ENCODE measurements around the gene RNASE9.
A peak's percentile ranks its signal among the peaks of the same experiment; 100 is the strongest.
"Not testable (repeated sequence)": the region's sequence is repeated elsewhere in the genome, so short reads cannot be mapped to it uniquely, and the experiment has no call there.

The RNASE9 gene

DNA sequence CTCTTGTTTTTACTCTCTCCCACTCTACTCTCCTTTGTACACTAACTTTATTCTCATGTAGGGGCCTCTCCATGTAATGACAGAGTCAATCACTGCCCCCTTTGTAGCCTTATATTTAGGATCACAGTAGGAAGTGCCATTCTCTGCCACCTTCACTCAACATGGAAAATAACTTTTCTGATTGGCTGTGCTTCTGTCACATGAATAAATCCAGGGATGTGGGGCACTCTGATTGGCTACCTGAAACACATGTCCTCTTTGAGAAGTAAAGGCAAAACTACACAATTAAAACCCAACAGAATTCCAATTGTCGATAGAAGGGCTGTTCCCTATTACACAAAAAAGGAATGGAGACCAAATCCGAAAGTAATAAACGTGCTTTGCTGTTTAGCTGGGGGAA is at the start of gene RNASE9:
Gene RNASE9 (minus strand): TSS at position 87 of the 400 bp plus-strand sequence.
- DNase-seq: no peak

DNA sequence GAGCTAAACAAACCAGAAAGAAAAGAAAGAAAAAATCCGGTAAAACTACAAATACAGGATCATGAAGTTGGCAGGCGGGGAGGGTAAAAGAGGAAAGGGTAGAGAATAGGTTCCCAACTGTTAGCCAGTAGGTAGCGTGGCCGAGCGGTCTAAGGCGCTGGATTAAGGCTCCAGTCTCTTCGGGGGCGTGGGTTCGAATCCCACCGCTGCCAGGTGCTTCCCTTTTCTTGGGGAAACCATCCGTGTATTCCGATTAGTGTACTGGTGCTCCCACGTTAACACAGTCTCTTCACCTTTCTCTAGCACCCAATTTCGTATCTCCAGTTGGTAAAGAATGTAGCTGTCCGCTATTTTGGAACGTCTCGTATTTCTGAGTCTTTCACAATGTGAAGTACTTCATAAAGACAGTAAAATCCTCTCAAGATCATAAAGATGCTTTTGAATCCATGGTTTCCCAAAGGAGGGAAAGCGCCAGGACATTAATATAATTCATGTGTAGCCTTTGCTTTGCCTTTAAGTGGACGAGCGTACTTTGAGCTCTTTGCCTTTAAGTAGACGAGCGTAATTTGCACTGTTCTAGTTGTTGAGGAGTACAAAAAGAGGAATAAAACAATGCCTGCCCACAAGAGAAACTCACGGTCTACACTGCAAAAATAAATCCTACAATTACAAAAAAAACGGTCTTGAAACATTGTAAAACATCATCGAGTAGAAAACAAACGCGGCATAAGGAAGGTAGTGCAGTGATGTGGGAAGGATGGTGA is 49.3 kb upstream of the RNASE9 start:
- DNase-seq: peak; percentile 83 to 85

DNA sequence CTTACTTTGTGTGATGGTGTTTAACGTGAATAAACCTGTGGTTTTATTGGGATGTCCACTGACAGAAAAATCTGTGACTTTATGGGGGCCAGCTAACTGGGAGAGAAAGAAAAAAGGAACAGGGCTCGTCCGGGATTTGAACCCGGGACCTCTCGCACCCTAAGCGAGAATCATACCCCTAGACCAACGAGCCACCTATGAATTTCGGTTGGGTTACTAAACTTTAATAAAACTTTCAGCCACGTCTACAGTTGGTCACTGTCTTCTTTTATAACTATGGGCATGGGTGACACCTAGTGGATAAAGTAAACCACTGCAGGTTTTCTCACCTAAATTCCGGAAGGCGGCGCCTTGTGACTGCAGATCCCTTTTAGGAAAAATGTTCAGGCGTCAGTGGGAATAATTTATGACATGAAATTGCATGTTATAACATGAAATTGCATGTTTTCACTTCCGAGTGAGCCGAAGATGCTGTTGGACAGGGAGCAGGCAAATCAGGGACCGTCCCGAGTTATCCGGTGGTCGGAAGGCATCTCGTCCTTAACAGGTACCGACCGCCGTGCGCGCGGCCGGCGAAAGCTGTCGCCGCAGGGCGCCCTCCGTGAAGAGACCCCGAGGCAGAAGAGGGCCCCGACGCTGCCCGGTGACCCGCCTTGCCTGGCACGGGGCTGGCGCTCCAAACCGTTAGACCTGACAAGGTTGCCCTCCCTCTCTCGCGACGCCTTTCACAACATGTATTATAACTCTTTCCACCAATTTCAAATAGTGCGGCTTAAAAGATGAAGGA is 48.6 kb upstream of the RNASE9 start:
- DNase-seq: peak; percentile 78 to 88

DNA sequence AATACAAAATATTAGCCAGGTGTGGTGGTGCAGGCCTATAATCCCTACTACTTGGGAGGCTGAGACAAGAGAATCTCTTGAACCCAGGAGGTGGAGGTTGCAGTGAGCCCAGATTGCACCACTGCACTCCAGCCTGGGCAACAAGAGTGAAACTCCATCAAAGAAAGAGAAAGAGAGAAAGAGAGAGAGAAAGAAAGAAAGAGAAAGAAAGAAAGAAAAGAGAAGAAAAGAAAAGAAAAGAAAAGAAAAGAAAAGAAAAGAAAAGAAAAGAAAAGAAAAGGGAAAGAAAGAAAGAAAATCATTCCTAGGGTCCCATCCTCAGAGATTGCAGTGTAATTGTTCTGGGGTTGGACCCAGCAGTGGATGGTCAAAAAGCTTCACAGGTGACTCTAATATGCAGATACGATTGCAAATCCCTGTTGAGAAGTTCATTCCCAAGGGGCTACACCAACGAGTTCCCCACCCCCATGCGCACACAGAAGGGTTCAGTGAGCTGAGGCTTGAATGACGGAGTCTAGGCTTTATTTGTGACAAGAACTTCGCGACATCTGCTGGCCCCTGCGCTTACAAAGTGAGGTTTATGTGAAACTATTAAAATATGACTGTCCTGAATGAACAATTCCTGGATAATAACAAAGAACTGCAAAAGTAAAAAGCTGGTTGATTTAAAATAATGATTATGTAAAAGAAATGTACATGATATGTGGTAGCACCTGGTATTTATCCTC is 47.7 kb upstream of the RNASE9 start:
- DNase-seq: no peak

DNA sequence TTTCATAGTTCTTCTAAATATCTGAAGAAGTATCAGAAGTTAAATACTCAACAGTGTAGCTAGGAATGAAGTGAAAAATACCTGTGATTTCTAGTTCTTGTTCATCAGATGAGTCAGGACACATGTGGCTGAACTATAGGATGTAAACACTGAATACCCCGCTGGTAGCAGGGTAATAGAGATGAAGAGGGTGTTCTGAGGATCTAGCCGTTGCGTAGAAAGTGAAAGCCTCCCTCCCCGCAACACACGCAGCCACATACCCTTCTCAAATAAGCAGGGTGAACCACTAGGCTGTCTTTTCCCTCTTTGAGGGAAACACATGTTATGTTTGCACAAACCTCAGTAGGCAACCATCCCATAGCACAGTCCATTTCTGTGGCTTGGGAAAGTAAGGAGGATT is 46.8 kb upstream of the RNASE9 start:
- DNase-seq: no peak

DNA sequence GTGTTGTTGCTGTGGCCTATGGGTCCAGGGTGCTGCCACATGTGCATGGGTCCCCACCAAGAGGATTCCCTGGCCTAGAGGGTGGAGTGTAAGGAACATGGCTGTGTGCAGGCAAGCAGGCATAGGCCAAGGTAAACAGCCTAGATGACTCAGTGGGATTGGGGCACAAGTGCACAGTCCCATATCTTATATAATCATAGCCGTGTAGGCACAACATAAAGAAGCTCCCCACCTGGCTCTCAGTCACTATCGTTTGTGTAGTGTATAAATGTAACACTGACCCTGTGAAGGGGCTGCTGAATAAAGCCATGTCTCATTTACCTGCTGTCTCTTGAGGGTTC is 46.0 kb upstream of the RNASE9 start:
- no peak for DNase-seq

DNA sequence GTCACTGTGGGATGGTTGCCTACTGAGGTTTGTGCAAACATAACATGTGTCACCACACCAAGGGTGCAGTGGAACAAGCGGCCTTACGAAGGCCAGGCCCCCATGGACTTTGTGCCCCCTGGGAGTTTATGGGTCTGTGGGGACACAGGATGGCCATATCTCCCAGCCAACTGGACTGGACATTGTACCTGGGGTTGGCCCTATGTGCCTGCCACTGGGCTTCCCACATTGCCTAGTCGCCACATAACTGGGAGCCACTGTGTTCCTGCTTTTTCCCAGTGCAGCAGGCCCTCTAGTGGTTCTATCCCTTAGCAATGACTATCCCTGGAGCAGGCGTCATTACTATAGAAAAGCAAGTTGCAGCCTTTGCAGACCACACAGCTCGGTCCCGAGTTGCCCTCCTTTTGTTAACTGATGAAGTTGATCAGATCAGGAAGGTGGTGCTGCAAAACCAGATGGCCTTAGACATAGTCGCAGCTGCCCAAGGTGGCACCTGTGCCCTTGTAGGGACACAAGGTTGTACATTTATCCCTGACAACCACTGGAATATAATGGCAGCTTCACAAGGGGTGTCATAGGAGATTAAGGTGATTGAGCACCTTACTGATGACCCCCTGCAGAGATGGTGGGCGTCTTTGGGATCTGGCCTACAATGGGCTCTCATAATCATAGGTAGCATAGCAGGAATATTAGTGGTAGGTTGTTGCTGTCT is 45.5 kb upstream of the RNASE9 start:
- no peak for DNase-seq

DNA sequence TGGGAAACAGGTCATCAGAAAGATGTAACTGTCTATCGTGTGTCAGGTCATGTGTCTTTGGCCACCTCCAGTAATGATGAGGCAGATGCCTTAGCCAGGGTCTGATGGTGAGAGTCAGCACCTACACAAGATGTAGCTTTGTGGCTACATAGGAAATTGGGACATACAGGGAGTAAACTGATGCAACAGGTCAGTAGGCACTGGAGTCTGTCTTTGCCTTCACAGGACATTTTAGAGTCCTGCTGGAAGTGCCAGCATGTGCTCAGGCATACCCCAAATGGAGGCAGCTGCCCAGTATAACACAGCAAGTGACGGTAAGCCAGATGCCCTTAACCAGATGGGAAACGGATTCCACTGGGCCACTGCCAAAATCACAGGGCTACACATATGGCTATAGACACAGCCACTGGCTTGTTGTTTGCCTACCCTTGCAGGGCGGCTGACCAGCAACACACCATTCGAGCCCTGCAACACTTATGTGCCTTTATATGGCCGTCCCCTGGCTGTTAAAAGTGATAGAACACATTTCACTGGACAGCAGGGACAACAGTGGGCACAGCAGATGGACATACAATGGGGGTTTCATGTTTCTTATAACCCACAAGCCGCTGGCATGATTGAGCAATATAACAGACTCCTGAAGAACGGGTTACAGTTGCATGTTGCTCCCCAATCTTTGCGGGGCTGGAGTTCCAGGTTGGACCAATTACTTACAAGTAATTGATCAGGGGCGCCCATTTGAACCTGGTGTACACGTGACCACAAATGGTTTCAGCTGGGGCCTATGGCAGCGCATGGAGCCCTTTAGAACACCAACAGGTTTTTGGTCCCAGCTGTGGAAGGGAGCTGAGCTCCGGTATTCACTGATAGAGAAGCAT is 43.2 kb upstream of the RNASE9 start:
- DNase-seq: no peak

DNA sequence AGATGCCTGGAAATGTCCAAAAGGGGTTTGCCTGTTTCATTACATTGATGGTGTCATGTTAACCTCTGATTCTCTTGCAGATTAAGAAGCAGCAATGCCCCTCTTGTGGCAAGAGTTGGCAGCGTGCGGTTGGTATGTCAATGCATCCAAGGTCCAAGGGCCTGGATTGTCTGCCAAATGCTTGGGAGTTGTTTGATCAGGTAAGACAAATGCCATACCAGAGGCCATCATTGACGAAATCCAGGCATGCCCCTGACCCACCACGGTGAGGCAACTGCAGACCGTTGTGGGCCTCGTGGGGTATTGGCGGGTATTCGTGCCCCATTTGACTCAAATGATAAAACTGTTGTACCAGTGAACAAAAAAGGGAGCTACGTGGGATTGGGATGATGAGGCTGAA is 41.7 kb upstream of the RNASE9 start:
- DNase-seq: no peak

DNA sequence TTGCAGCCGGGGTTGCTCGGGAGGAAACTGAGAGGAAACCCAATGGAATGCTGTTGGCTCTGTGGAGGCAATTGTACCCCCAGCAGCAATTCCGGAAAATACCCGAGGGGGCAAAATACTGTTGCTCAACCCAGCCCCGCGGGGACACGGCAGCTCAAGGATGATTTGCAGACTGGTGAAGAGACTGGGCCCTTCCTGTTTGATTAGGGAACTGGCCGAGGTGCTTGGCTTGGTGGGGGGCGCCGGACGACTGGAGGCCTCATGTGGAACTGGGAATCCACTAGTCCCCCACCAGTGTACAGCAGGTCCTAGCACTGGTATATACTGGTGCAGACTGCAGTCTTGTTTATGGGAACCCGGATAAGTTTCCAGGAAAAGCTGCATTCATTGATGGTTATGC is 40.7 kb upstream of the RNASE9 start:
- DNase-seq: no peak

DNA sequence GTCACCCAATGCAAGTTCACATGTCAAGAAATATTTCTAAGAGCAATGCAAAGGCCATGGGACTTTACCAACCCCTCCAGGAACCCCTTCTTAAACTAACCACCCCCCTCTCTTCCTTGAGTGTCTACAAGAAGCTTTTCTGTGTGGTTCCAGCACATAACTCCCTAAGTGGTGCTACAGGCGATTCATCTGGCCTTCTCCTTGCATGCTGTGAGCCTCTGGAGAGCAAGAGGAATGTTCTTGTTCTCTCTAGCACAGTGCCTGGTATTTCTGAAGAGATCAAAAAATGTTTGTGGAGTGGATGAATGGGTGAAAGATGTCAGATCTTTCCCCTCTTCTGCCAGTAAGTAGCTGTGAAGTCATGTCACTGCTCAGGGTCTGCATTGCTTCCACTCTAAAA is 36.3 kb upstream of the RNASE9 start:
- no peak for DNase-seq

DNA sequence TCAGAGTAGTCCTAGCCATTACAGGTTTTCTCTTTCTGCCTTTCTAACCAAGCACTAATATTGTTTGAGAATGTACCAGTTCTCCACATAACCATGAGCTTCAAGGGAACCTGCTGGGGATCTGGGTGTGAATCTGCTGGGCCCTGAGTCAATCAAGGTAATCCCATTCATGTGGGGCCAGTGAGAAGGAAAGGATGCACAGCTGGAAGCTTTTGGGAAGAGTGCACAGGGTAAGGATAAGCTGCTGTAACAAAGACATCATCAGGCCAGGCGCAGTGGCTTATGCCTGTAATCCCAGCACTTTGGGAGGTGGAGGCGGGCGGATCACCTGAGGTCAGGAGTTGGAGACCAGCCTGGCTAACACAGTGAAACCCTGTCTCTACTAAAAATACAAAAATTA is 34.9 kb upstream of the RNASE9 start:
- DNase-seq: not testable (repeated sequence)

DNA sequence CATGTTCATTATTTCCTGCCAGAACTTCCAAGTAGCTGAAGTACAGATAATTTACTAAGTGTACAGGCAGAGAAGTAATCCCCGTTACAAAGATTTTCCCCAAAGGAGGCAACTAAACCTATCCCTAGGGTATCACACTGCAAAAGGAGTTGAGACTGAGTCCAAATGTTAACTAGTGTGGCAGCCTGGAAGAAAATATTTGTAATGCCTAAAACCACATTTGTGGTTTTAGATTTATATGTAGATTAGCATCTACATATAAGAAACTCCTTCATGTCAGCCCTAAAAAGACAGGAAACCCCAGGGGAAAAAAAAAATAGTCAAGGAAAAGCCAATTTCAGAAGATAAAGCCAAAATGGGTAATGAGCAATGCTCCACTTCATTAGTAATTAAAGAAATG is 31.7 kb upstream of the RNASE9 start:
- DNase-seq: no peak

DNA sequence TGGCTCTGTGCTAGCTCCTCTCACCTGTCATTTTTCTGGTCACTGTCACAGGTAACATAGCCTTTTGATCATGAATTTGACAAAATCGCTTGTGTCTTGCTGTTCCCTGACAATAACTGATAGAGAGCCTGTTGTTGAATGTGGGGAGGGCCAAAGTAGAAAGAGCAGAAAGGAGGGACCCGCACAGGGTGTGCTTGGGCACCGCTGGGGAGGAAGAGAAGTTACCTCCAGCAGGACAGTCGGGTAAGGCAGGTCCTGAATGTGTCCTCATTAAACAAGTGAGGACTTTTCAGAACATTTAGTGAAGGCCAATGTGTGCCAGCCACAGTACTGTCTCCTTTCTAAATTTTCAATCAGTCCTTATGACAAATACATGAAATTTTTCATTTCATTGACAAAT is 30.4 kb upstream of the RNASE9 start, which contains the start of gene RNASE12:
Gene RNASE12 (minus strand): TSS at position 142 of the 400 bp plus-strand sequence. CDS start 653 bp downstream, outside the sequence.
- DNase-seq: no peak

DNA sequence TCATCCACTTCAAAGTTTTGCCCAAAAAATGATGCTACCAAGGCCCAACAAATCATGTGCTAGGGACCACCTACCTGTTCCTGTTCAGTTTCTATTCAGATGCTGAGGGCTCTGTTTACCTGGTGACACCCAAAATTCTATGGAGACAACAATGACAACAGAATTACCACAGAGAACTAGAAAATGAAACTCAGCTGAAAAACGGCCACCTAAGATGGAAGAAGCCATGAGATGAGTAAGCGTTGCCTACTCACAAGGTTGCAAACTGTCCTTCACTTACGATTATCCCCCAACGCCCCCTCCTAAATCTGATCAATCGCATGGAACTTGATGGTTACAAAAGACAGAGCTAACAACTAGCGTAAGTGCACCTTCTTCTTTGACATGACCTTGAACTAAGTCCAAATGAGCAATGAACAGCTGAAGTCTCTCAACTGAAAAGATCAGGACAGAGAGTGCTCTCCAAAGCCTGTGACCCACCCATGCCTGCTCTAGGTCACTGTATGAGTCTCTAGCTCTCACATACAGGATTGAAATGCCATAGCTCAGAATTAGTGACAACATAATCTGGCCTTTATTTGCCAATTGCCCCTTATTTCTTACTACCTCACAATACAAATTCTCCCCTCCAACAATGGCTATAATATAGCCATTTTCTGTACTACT is 26.8 kb upstream of the RNASE9 start, which contains the start of gene RNASE11:
Gene RNASE11 (minus strand): TSS at position 513 of the 666 bp plus-strand sequence.
- DNase-seq: no peak

DNA sequence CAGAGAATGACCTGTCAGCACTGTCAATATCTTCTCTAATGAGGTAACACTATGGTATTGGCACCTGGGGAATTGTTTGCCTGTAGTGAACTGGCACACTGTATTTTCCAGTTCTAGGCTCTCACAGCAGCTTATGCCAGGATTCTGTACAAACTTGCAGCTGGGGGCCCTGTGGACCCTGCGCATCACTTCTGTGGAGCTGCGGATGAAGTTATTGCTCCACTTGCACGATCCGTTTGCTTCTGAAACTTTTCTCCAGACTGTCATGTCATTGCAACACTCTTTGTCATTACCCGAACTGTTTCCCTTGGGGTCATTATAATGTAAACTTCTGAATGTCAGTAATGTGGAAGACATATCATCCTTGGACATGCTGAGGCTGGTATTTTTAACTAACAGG is 23.1 kb upstream of the RNASE9 start:
- DNase-seq: no peak

DNA sequence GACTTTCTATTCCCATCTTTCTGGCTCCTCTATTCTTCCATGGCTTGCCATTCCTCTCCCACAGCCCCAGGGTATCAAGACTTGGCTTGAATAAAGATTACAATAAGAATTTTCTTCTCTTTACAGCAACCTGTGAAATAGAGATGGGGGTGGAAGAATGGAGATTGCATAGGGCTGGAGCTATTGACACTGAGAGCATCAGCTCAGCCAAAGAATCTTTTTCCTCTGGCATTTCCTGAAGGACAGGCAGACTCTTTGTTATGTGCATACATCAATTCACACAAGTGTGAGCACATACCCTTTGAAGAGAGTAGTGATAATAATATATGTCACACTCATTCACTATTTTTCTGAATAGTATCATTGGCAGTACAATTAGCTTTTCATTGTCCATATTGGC is 22.3 kb upstream of the RNASE9 start:
- DNase-seq: no peak

DNA sequence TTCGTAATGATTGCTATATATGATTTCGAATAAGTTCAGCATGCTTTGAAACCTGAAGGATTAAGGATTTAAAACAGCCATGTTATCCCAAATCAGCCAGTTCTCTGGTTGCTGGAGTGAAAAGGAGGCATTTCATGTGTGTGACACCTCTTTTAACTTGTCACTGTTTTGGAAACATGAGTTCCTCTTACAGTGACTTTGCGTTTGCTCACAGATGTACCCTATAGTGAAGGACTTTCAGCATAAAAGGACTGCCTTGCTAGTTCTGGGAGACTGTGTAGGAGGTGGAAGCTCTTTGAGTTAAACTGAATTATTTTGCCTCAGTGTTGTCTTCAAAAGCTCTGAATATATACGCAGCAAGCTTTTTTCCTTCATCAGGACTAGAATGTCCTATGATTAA is 19.4 kb upstream of the RNASE9 start:
- DNase-seq: no peak

DNA sequence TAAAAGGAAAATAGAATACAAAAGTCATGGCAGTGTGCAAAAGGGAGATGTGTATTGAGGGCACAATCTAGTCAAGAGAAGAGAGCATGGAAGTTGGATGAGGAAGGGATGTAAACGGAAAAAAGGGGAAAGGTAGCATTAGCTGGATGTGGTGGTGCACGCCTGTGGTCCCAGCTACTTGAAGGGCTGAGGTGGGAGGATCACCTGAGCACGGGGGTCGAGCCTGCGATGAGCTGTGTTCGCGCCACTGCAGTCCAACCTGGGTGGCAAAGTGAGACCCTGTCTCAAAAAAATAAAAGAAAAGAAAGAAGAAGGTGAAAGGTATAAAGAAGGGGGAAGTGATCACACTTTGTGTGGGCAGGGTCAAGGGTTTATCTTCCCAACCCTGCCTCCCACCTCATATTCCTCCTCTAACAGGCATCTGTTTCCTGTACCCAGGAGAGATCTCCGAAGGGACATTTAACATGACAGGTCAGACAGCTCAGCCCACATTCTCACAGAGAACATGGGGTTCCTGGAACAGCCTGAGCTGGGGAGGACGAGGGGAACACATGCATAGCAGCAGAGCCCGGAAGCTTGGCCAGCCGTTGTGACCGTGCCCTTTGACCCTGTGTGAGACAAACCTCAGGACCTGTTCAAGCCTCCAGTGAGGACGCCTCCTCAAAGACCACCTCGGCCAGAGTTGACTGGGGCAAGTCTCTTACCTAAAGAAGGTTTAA is 18.1 kb upstream of the RNASE9 start:
- DNase-seq: no peak

DNA sequence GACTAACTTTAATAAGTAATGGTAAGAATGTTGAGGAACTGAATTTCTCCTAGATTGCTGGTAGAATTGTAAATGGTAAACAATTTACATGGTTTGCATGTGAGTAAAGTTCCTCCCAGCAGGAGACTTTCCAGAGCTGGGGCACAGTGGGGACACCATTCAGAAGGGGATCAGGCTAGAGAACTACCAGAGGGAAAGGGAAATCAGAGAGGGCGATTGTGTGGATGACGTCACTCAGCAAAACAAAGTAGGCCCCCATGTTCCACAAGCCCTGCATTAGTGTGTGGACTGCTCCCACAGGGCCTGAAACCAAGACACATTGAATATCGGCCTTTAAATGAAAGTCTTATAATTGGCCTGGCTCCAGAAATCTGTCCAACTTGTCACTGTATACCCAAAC is 17.5 kb upstream of the RNASE9 start:
- no peak for DNase-seq

Measured in CD4-positive, alpha-beta T cell treated with Interleukin-4 for 1 hour (primary cell).